CD4-positive, alpha-beta T cell treated with Interleukin-21 for 1 hour (primary cell): ENCODE results near the gene FHAD1.
A peak's percentile ranks its signal among the peaks of the same experiment; 100 is the strongest.
"Not testable (repeated sequence)": the region's sequence is repeated elsewhere in the genome, so short reads cannot be mapped to it uniquely, and the experiment has no call there.

ENCODE experiments used
- DNase-seq: peaks from one replicate; pipeline ENCODE4 v3.0.0-alpha.2; 2020

FHAD1 gene

DNA sequence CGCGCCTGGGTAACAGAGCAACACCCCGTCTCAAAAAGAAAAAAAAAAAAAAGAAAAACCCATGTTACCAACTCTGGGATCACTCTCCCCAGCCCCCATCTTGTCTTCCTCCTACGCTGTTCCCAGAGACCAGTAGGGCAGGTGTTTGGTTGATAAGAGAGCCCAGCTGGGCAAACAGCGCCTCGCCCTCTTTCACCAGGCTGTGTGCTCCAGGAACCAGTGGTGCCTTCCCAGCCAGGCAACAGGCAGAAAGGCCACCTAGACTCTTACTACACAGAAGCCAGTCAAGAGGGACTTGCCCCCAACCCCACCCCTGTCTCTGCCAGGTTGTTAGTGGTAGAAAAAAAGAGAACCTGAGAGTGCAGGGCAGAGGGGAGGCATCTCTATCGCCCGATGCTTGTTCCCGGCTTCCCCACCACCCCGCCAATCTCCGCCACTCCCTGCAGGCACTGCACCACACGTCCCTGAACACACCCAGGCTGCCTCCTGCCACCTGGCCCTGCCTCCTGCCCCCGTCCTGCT lies 177.2 kb downstream of the FHAD1 start:
- DNase-seq, result no peak

DNA sequence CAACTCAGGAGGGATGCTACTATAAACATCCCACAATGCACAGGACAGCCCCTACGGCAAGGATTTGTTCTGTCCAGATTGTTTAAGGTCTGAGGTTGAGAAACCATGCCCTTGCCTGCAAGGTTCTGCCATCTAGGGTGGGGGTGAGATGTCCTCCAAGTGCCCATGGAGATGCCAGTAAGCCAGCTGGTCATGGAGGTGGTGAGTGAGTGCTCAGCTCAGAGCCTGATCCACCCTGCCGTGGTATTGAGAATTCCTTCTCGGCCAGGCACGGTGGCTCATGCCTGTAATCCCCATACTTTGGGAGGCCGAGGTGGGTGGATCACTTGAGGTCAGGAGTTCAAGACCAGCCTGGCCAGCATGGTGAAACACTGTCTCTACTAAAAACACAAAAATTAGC lies 178.0 kb downstream of the FHAD1 start:
- DNase-seq, result no peak

DNA sequence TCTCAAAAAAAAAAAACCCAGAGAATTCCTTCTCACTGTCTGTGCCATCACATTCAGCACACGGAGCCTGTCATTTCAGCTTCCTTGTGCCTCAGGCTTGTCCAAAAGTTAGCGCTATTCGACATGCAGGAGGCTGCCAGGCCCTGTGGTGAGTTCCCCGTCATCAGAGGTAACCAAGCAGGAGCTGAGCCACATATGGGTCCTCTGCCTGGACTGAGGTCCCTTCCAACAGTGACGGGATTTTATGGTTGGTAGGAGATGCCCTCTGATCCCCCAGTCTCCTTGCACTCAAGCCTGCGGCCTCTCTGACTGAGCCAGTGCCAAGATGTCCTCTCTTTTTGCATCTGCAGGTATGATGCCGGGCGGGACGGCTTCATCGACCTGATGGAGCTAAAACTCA lies 178.5 kb downstream of the FHAD1 start:
- DNase-seq, result no peak

DNA sequence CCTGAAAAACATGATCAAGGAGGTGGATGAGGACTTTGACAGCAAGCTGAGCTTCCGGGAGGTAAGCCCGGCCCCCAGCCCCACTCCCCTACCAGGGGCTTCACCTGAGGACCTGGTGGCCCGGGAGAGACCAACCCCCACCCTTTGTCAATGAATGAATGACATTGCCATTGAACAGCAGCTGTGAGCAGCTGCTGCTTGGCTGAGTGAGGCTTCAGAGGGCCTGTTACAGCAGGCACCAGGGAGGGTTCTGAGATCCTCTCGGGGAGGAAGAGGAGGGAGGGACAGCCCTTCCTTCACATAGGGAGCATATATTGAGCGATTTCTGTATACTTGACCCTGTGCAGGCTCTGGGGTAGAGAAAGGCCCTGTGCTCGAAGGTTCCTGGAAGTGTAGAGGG lies 178.9 kb downstream of the FHAD1 start:
- DNase-seq, result no peak

DNA sequence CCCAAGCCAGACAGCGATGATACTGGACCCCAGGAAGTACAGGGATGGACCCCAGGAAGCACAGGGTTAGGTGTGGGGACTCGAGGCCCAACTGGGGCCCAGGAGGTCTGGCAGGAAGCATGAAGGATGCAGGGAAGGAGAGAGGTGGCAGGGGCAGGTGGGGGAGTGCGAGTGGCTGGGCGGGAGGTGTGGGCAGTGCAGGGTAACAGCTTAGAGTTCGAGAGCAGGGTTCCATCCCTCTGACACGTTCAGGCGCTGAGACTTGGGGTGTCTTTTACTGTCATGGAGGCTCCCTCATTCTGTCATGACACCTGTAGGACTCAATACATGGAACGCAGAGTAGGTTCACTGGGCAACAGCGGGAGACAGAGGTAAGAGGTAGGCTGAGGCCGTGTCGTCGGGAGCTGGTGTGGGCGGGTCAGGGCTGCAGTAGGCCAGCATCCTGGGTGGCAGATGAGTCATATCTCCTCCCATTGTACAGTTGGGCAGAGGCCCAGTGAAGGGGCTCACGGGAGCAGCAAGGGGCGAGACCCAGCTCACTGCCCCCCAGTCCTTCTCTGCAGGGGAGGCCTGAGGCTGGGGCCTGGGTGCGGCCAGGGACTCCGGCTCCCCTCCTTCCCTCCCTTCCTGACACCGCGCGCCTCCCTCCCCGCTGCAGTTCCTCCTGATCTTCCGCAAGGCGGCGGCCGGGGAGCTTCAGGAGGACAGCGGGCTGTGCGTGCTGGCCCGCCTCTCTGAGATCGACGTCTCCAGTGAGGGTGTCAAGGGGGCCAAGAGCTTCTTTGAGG lies 179.7 kb downstream of the FHAD1 start:
- no peak for DNase-seq

DNA sequence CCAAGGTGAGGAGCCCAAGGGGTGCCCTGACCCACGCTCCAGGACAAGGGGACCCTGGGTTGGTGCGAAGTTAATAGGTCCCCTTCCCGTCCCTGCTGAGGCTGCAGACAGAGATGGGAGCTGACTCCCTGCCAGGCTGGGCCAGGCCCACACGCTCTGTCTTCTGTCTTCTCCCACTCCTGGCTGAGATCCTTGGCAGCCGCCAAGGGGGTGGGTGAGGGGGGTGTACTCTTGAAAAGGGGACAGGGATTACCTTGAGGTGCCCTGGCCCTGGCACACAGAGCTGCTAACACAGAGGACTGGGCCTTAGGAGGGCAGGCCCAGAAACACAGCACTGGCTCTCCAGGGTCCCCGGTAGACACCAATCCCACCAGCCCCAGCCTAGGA lies 180.2 kb downstream of the FHAD1 start:
- no peak for DNase-seq

DNA sequence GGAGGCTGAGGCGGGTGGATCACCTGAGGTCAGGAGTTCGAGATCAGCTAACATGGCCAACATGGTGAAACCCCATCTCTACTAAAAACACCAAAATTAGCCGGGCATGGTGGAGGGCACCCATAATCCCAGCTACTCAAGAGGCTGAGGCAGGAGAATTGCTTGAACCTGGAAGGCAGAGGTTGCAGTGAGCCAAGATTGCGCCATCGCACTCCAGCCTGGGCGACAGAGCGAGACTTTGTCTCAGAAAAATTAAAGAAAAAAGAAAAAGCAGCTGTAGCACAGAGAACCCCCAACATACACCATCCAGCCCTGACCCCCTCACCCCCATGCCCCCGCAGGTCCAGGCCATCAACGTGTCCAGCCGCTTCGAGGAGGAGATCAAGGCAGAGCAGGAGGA lies 181.2 kb downstream of the FHAD1 start:
- not testable (repeated sequence) for DNase-seq

DNA sequence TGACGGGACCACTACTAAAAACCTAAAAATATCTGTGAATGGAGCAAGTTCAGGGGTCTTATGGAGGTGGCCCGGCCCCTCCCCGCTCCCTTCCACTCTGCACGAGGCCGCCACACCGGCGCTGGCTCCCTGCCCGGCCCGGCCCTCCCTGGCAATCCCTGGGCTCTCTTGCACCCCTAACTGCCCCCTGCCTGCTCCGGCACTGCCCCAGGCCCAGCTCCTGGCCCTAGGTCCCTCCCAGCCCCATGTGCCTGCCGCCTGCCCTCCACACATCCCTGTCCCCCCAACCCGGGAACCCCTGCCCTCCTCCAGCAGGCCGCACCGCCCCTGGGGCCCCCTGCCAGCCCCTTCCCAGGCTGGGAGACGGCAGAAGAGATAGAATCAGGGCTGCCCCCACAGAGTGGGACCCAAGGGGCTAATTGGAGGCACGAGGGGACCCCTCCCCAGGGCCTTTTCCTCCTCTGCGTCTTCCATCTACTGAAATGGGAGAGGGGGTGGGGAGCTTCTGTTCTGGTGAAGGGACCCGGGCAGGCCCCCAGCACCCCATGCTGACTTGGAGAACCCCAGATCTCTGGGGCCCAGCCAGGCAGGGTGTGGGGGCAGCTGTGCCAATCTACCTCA lies 181.9 kb downstream of the FHAD1 start:
- DNase-seq, result no peak

DNA sequence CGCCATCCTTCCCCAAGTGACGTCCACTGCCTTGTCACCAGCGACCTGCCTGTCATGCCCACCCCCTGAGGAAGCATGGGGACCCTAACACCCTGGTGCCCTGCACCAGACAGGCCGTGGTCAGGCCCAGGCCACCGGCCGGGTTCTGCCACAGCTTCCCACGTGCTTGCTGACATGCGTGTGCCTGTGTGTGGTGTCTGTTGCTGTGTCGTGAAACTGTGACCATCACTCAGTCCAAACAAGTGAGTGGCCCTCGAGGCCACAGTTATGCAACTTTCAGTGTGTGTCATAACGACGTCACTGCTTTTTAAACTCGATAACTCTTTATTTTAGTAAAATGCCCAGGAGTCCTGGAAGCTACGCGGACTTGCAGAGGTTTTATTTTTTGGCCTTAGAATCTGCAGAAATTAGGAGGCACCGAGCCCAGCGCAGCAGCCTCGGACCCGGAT lies 182.7 kb downstream of the FHAD1 start:
- no peak for DNase-seq

DNA sequence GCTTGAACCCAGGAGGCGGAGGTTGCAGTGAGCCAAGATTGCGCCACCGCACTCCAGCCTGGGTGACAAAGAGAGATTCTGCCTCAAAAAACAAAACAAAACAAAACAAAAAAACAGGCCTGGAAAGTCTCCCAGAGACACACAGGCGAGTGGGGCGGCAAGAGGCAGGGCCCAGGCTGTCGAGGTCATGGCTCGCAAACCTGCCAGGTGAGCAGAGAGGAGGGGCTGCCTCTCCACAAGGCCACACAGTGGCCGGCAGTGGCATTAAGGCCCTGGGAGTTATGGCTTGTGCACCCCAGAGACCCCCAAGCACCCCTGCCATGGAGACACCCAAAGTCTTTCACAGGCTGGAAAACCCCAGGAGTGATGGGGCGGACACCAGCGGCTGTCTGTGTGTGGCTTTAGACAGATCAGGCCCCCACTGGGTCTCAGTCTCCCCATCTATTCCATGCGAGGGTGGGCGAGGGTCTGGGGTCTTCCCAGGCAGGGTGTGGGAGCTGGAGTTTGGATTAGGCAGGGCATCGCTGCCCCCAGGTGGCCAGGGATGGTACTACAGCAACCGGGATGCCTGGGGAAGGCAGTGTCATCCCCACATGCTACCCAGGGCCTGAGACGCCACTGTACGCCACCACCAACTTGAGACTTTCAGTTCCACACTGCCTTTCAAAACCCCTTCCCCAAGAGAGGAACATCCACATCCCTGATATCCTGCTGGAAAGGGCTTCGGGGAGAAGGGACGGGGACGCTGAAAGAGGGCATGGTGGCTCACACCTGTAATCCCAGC lies 184.0 kb downstream of the FHAD1 start:
- DNase-seq, result peak; percentile 76

DNA sequence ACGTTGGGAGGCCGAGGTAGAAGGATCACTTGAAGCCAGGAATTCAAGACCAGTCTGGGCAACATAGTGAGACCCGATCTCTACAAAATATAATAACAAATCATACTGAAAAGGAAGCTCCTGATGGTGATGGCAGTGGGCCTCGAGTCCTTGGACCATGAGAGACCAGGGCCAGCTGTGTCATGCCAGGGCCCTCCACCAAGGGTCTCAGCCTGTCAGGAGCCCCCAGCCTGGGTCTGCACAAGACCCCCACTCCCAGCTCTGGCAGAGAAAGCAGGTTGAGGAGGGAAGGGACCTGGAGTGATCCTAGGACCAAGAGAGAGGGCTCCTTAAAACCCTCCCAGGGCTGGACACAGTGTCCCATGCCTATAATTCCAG lies 184.5 kb downstream of the FHAD1 start:
- no peak for DNase-seq

DNA sequence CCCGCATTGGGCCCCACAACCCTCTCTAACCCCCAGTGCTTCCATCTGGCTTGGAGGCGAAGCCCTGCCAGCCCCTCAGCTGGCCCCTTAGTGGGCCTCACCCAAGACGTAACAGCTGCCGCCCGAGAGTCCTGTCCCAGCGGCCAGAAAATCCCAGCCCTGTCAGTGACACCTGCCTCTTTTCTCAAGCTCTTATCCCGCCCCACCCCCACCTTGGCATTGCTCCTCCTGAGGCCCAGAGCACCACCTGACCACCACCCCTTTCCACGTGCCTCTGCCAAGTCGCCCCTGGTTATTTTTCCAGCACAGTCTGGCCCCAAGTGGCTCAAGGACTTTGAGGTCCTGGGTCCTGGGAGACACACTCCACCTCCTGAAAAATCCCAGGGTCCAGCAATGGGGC lies 185.3 kb downstream of the FHAD1 start:
- DNase-seq, result no peak

DNA sequence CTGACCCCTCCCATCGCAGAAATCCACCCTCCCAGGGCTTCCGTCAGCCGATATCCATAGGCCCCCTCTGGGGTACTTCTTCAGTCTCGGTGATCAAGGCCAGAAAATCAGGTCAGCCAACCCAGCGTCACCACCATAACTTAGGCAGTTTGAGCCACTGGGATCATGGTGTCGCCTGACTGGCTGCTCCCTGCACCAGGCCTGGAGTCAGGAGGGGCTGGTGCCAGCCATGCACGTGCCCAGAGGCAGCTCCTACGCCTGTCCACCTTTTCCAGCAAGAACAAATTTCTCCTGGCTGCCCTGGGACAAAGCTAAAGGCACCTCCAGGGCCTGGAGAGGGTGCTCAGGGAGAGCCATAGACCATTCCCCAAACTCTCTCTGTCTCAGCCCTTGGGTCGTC lies 186.4 kb downstream of the FHAD1 start:
- DNase-seq, result no peak

DNA sequence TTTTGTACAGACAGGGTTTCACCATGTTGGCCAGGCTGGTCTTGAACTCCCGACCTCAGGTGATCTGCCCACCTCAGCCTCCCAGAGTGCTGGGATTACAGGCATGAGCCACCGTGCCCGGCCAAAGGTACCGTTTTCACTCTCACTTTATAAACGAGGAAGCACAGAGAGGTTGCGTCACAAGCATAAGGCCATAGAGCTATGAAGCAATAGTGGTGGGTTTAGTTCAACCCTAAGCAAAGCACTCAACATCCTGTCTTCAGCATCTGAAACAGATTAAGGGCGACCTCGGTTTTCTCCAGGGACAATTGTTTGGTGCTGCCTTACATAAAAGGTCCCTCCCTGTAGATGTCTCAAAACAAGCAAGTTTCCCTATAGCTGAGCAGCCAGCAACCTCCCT lies 187.7 kb downstream of the FHAD1 start:
- not testable (repeated sequence) for DNase-seq

DNA sequence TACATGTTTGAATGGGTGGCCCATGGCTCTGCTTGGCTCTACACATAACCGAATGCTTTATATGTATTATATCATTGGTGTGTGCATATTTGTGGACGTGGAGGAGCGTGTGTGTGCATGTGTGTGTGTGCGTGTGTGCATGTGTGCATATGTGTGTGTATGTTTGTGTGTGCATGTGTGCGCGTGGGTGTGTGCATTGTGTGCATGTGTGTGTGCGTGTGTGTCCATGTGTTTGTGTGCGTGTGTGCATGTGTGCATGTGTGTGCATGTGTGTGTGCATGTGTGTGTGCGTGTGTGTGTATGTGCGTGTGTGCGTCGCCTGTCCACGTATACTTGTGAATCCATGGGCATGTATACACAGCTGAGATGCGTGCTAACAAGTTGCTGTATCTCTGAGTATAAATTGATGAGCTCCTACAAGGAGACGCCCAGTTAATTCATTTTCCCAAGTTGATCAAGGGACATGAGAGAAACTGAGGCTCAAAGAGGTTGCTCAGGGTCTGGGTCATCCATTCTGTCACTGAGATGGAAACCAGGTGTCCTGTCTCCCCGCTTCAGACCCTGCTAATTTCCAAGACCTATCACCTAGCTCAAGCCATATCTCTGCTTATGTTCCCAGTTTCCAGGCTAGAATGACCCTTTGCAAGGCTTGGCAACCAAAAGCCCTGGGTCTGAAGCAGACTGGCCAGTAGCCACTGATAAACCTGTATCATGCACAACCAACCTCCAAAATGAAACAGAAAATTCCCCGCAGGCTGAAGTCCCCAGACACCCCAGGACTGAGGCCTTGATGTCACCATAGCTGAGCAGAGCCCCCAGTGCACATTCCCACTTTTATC lies 188.4 kb downstream of the FHAD1 start:
- DNase-seq, result no peak

DNA sequence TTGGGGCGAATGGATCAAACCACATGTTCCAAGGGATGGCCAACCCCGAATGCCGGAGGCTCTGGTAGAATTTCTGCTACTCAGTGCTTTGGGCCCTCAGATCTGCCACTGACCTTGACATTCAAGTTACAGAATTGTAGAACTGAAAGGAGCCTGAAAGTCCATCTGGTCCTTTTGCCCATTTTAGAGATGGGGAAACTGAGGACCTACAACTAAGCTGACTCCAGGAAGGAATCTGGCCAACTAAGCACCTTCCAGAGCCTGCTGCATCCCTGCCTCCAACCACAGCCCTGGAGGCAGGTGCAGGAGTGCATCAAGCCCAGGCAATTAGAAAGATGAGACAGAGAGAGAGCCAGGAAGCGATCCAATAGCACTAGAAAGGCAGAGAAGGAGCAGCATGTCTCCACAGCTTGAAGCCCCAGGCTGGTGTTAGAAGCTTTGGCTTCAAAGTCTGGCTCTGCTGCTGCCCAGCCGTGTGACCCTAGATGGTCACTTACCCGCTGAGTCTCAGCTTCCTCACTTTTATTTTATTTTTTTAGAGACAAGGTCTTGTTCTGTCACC lies 189.9 kb downstream of the FHAD1 start:
- no peak for DNase-seq

DNA sequence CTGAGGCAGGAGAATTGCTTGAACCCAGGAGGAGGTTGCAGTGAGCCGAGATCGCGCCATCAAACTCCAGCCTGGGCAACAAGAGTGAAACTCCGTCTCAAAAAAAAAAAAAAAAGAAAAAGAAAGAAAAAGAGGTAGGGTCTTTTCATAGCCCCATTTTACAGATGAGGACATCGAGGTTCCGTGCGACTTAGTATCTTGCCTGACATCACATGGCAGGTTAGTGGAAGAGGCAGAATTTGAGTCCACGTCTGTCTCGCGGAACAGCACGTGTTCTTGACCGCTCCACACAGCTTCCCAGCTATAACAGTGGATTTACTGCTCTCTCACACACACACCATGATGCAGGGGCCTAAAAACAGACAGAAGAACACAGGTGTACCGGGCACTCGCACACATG lies 192.3 kb downstream of the FHAD1 start:
- DNase-seq, result no peak

DNA sequence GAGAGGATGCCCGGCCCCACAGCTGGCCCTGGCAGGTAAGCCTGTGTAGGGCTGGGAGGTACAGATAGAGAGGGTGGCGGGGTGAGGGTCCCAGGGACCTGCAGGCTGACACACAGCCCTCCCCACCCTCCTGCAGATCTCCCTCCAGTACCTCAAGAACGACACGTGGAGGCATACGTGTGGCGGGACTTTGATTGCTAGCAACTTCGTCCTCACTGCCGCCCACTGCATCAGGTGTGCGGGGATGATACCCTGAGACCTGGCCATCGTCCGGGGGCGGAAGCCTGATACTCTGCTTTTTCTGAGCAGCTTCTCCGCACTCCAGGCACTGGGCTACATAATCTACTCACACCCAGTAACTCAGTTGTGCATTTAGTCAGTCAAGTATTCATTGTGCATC lies 193.3 kb downstream of the FHAD1 start:
- DNase-seq, result no peak

DNA sequence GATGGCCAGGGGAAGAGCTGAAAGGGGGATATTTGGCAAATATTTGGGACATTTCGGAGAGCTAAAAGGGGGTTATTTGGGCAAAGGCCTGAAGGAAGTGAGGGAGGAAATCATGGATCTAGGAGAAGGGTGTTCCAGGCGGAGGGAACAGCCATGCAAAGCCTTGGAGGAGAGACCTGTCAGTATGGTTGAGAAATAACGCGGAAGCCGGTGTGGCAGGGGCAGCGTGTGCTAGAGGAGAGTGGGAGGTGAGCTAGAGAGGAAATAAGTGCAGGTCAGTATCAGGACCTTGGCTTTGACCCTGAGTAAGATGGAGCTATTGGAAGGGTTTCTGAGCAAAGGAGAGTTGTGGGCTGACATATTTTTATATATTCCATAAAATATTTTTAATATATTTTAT lies 194.2 kb downstream of the FHAD1 start:
- DNase-seq, result no peak

DNA sequence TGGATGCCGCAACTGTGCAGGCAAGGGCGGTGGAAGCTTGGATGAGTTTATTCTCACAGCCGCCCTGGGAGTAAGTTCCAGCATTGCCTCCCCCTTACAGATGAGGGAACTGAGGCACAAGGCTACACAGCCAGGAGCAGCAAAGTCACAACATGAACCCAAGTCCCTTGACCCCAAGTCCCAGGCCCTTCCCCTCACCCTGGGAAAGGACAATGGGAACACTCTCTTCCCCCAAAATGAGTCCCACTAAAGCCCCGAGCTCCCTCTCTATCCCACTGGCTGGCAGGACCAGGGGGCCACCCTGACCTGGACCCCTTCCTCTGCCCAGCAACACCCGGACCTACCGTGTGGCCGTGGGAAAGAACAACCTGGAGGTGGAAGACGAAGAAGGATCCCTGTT lies 195.1 kb downstream of the FHAD1 start:
- no peak for DNase-seq

DNA sequence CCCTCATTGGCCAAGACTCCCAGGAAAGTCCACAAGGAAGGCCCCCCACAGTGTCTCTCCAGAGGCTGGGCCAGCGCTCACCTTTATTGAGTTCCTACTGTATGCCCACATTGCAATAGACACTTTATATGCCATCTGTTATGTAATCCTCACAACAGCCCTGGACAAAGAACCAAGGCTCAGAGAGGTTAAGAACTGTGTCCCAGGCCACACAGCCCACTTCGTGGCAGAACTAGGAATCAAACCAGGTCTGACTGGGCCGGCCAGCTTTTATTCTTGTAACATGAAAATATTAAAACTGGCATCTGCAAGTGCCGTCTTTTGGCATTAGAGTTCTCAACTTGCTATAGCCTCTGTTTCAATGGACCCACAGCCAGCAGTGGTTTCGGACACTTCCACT lies 195.7 kb downstream of the FHAD1 start:
- DNase-seq, result no peak

DNA sequence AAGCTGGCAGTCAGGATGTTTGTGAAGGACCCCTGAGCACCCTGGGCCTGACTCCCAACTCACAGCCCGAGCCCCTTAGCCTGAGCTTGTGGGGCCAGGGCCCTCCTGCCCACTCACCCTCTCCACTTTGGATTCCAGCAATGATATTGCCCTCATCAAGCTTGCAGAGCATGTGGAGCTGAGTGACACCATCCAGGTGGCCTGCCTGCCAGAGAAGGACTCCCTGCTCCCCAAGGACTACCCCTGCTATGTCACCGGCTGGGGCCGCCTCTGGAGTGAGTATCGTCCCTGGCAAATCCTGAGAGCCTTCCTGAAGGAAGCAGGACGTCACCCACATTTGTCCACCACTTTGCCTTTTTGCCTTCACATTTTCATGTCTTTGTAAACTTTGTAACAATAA lies 196.3 kb downstream of the FHAD1 start:
- DNase-seq, result no peak
